ENCODE results near the gene RABGAP1L. TPM values are rescaled to one million over a fixed set of nuclear protein-coding genes. Genes with fewer than 3 reads are reported as not detected.
"Not testable (repeated sequence)": the region's sequence is repeated elsewhere in the genome, so short reads cannot be mapped to it uniquely, and the experiment has no call there.

RABGAP1L gene
- total RNA-seq, 2 donors from 2014 or later: 51.4 to 124 TPM

GRCh38 chr1:174815474-174815908, 656.2 kb downstream of the RABGAP1L start:
- intact Hi-C loops (cut with DNase I): no loop called here

DNA sequence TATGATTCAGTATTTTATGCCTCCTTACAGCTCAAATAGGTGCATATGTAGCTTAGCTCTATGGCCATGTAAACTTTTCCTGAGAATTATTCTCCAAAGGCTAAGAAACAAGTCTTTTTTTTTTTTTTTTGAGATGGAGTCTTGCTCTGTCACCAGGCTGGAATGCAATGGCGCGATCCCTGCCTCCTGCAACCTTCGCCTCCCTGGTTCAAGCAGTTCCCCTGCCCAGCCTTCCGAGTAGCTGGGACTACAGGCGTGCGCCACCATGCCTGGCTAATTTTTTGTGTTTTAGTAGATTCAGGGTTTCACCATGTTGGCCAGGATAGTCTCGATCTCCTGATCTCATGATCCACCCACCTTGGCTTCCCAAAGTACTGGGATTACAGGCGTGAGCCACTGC, 657.3 kb downstream of the RABGAP1L start:
- WGBS, 2 donors: 96 to 97% methylated on average over 8 of the region's 8 CpGs
- H3K36me3 ChIP-seq (replicated peaks in 1 of 2; ENCODE audit: insufficient read depth in 1 of 2, low read depth in 2 of 2): not testable (repeated sequence)

More at GRCh38 chr1:174815474-174815908, 656.2 kb downstream of the RABGAP1L start:
- Histone ChIP-seq H3K27ac (no peak overlapping the region), H3K27me3 (no peaks in the 10 kb centered on the region), H3K4me1 (no peaks in the 10 kb centered on the region), H3K9me3 (no peaks in the 10 kb centered on the region), H3K36me3 (replicated peaks in 1 of 2; ENCODE audit: insufficient read depth in 1 of 2, low read depth in 2 of 2) (no peaks in the 10 kb centered on the region), H3K4me3 (no peak overlapping the region)
- DNase-seq: no peak
- ATAC-seq: no peak
- TF ChIP-seq POLR2A (IDR thresholded peaks at IDR 0.05): no peak
- TF ChIP-seq, protein P1, sequence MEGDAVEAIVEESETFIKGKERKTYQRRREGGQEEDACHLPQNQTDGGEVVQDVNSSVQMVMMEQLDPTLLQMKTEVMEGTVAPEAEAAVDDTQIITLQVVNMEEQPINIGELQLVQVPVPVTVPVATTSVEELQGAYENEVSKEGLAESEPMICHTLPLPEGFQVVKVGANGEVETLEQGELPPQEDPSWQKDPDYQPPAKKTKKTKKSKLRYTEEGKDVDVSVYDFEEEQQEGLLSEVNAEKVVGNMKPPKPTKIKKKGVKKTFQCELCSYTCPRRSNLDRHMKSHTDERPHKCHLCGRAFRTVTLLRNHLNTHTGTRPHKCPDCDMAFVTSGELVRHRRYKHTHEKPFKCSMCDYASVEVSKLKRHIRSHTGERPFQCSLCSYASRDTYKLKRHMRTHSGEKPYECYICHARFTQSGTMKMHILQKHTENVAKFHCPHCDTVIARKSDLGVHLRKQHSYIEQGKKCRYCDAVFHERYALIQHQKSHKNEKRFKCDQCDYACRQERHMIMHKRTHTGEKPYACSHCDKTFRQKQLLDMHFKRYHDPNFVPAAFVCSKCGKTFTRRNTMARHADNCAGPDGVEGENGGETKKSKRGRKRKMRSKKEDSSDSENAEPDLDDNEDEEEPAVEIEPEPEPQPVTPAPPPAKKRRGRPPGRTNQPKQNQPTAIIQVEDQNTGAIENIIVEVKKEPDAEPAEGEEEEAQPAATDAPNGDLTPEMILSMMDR (IDR thresholded peaks at IDR 0.05): no peak

DNA sequence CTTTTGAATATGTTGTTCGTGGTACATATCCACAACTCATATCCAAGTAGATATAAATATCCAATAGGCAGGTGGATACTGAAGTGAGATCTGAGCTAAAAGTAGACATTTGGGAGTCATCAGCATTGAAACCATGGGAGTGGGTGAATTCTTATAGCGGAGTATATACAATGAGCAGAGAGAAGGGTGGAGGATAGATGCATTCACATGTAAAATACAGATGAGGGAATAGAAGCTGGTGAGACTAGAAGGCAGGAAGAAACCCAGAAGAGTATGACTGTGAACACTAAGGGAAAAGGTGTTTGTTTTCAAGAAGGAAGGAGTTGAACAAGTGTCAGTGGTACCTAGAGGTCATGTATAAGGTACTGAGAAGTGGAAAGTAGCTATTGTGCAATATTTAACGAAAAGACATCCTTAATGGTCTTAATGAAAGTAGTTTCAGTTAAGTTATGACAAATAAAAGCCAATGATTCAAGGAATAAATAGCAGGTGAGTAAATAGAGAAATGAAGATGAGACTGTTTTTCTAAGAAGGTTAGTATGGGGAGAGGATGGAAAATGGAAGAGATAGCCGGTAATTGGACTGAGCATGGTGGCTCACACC, 658.8 kb downstream of the RABGAP1L start:
- ATAC-seq: no peak
- WGBS, 2 donors: 62 to 80% methylated on average over 4 of the region's 4 CpGs
- TF ChIP-seq, protein P1 (IDR thresholded peaks at IDR 0.05): no peak
- no peak for TF ChIP-seq POLR2A (IDR thresholded peaks at IDR 0.05)
- no peak for DNase-seq
- Histone ChIP-seq H3K27me3 (no peaks in the 10 kb centered on the region), H3K36me3 (replicated peaks in 1 of 2; ENCODE audit: insufficient read depth in 1 of 2, low read depth in 2 of 2) (no peaks in the 10 kb centered on the region), H3K4me1 (no peaks in the 10 kb centered on the region), H3K27ac (no peak overlapping the region), H3K9me3 (no peaks in the 10 kb centered on the region), H3K4me3 (no peak overlapping the region)
- intact Hi-C loops (cut with DNase I): no loop called here

More for the DNA sequence above, 657.3 kb downstream of the RABGAP1L start:
- H3K4me1 ChIP-seq; intact Hi-C loops (cut with DNase I); H3K27ac ChIP-seq; DNase-seq; H3K4me3 ChIP-seq; H3K27me3 ChIP-seq; ATAC-seq; H3K9me3 ChIP-seq: not testable (repeated sequence)

GRCh38 chr1:174818951-174819350, 659.6 kb downstream of the RABGAP1L start:
- DNase-seq (no peak), ATAC-seq (no peak)
- intact Hi-C loops (cut with DNase I): no loop called here
- TF ChIP-seq POLR2A (IDR thresholded peaks at IDR 0.05): no peak
- TF ChIP-seq, protein P1 (IDR thresholded peaks at IDR 0.05): no peak
- H3K27ac ChIP-seq: no peak overlapping the region
- H3K36me3 ChIP-seq (replicated peaks in 1 of 2; ENCODE audit: insufficient read depth in 1 of 2, low read depth in 2 of 2): no peaks in the 10 kb centered on the region
- no peaks in the 10 kb centered on the region for H3K9me3 ChIP-seq
- H3K4me1 ChIP-seq: no peaks in the 10 kb centered on the region
- no peaks in the 10 kb centered on the region for H3K27me3 ChIP-seq
- no peak overlapping the region for H3K4me3 ChIP-seq
- 79 to 86% methylated on average over 1 of the region's 1 CpG for WGBS, 2 donors

- DNase-seq (no peak), ATAC-seq (no peak)
- Histone ChIP-seq H3K36me3 (replicated peaks in 1 of 2; ENCODE audit: insufficient read depth in 1 of 2, low read depth in 2 of 2) (no peaks in the 10 kb centered on the region), H3K9me3 (no peaks in the 10 kb centered on the region), H3K27me3 (no peaks in the 10 kb centered on the region), H3K4me3 (no peak overlapping the region), H3K4me1 (no peaks in the 10 kb centered on the region), H3K27ac (no peak overlapping the region)
- intact Hi-C loops (cut with DNase I): no loop called here
- TF ChIP-seq, protein P1 (IDR thresholded peaks at IDR 0.05): no peak
- no peak for TF ChIP-seq POLR2A (IDR thresholded peaks at IDR 0.05)
Observed at GRCh38 chr1:174819596-174819995, 660.3 kb downstream of the RABGAP1L start.

All from body of pancreas (tissue), 4 donors.